CD4-positive, alpha-beta T cell (primary cell): ENCODE data around the gene EFEMP2. TPM values are rescaled to one million over a fixed set of nuclear protein-coding genes. Genes with fewer than 3 reads are reported as not detected.
A peak's percentile ranks its signal among the peaks of the same experiment; 100 is the strongest.

Experiments
- ATAC-seq: fragments of 200-7000 bp; cut with Tn5 transposase; one replicate; pipeline ENCODE4 v1.10.0; 2022; ENCODE audit warnings: mild to moderate bottlenecking; ENCODE audit not compliant: poor library complexity
- CTCF ChIA-PET: fragments of 350-600 bp; sonication (Branson Sonifier 250); formaldehyde crosslinking; loops from one replicate; lab custom pipeline; 2021; ENCODE audit warnings: antibody characterized with exemption, inconsistent platforms; lab: Charles Lee
- POLR2A ChIA-PET: fragments of 350-600 bp; sonication (Branson Sonifier 250); formaldehyde crosslinking; loops from one replicate; lab custom pipeline; 2021; ENCODE audit warnings: antibody characterized with exemption, inconsistent platforms; lab: Charles Lee
- DNase-seq, 14 experiments: peaks; one replicate each; pipeline ENCODE4 v3.0.0-alpha.2; 2013 to 2020; ENCODE audit warnings: mixed read lengths in 2 of 14
- H3K27ac ChIP-seq, 2 donors: one replicate each; pipeline versions ENCODE4 v1.5.1 to v1.7.0; 2013; ENCODE audit warnings: low read length in 2 of 2, low read depth in 1 of 2, mild to moderate bottlenecking in 1 of 2
- H3K27me3 ChIP-seq, 2 experiments: 1 replicate in 1 of 2; 2 replicates in 1 of 2; pipeline versions ENCODE4 v1.6.1 to v1.7.0; 2013; ENCODE audit warnings: low read length in 2 of 2, control low read depth in 1 of 2, mild to moderate bottlenecking in 1 of 2, moderate library complexity in 1 of 2; ENCODE audit not compliant: insufficient read depth in 2 of 2, control insufficient read depth in 1 of 2
- H3K36me3 ChIP-seq: one replicate; pipeline ENCODE4 v1.6.1; 2013; ENCODE audit warnings: low read length, control low read depth; ENCODE audit not compliant: insufficient read depth
- H3K4me1 ChIP-seq: one replicate; pipeline ENCODE4 v1.6.1; 2013; ENCODE audit warnings: low read length, control low read depth; ENCODE audit not compliant: insufficient read depth
- H3K4me3 ChIP-seq: one replicate; pipeline ENCODE4 v1.5.1; 2013; ENCODE audit warnings: mild to moderate bottlenecking, low read length, moderate library complexity
- H3K9me3 ChIP-seq, 2 experiments: 1 replicate in 1 of 2; 2 replicates in 1 of 2; pipeline versions ENCODE4 v1.6.1 to v1.7.0; 2013; ENCODE audit warnings: low read length in 2 of 2, mild to moderate bottlenecking in 2 of 2, control low read depth in 1 of 2, moderate library complexity in 1 of 2; ENCODE audit not compliant: control insufficient read depth in 1 of 2, insufficient read depth in 1 of 2
- H3K27ac Mint-ChIP-seq: one replicate; pipeline ENCODE4 v1.8.0; 2020; ENCODE audit warnings: mixed read lengths
- H3K27me3 Mint-ChIP-seq: one replicate; pipeline ENCODE4 v1.8.0; 2021; ENCODE audit warnings: mixed read lengths
- H3K36me3 Mint-ChIP-seq: one replicate; pipeline ENCODE4 v1.8.0; 2021; ENCODE audit warnings: low read depth, mixed read lengths
- H3K4me1 Mint-ChIP-seq: one replicate; pipeline ENCODE4 v1.8.0; 2021; ENCODE audit warnings: low read depth, mixed read lengths
- H3K4me3 Mint-ChIP-seq: one replicate; pipeline ENCODE4 v1.8.0; 2020; ENCODE audit warnings: mild to moderate bottlenecking, mixed read lengths
- H3K9me3 Mint-ChIP-seq: one replicate; pipeline ENCODE4 v1.8.0; 2020; ENCODE audit warnings: mixed read lengths
- CTCF ChIP-seq: fragments of 200-600 bp; IDR thresholded peaks from one replicate; pipeline ENCODE4 v1.8.0; 2022; ENCODE audit warnings: antibody characterized with exemption, mild to moderate bottlenecking
- intact Hi-C, 2 experiments: fragments of 100-400 bp; cut with DNase I in 1 of 2; cut with micrococcal nuclease in 1 of 2; formaldehyde crosslinking; loops; one replicate each; pipeline versions ENCODE4 v1.15.1 to v1.9.0; 2023 to 2025; cut with DNase I, micrococcal nuclease
- total RNA-seq, 174 experiments: library from RNA in 2 of 174; stranded (reverse) in 2 of 174; gene quantifications; one replicate each; pipeline ENCODE4 v1.2.3 and lab custom pipeline; 2021 to 2026

Gene EFEMP2
- total RNA-seq, 2 experiments from 2014 or later = 5.2 to 5.9 TPM

- ATAC-seq (no peak), DNase-seq (peak in 1 of 14 experiments; percentile 32)
- ChIA-PET POLR2A (interaction anchor here (1.7 to 2.8 kb wide), 2 partner anchors 20 to 38 kb away, joined by 4 to 9 read pairs; partner anchors contain the start of gene CCDC85B), CTCF (no interaction called here)
- no peak overlapping the region for H3K4me3 Mint-ChIP-seq
- H3K4me1 Mint-ChIP-seq = peaks cover 27% of the 10 kb centered on the region
- Histone ChIP-seq H3K4me3 (no peak overlapping the region), H3K36me3 (peaks cover 58% of the 10 kb centered on the region), H3K27me3 (no peaks in the 10 kb centered on the region), H3K4me1 (peaks cover 40% of the 10 kb centered on the region), H3K27ac (no peak overlapping the region), H3K9me3 (peaks cover 7 to 23% of the 10 kb centered on the region in 2 experiments)
- no peaks in the 10 kb centered on the region for H3K27me3 Mint-ChIP-seq
- H3K9me3 Mint-ChIP-seq = no peaks in the 10 kb centered on the region
- peaks cover 56% of the 10 kb centered on the region for H3K36me3 Mint-ChIP-seq
- intact Hi-C loops = loop anchor here in 1 of 2 experiments (10.0 kb wide), 1 partner anchor 432 kb away; the partner anchor contains the start of gene YIF1A
- TF ChIP-seq CTCF = no peak
- H3K27ac Mint-ChIP-seq = no peak overlapping the region
Observed at GRCh38 chr11:65852508-65853245, 19.9 kb downstream of the EFEMP2 start.

DNA sequence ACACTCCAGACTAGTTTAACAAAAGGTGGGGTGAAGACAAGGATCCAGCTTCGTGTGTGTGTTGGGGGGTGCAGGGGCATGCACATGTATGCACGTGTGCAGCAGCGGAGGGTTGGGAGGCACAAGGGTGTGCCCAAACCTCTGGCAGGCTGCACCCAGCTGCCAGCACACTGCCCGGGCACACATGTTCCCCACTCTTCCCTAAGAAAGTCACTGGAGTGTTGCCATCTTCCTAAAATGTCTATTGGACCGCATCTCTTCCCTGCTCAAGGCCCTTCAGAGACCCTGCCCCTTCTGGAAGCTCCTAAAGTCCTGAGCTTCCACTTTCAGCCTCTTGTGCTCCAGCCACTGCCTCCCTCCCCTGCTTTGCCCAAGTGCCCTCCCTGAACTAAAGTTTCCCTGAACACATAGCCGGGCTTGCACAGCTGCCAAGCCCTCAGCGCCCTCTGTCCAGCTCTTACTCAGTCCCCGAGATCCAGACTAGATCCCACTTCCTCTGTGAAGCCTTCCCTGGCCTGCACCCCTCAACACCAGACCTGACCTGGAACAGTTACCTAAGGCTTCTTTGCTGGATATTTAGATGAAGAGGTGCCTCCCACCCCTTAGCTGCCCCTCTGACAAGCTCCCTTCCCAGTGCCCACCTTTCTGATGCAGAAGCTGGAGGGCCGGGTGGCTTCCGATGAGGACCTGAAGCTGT, 20.6 kb downstream of the EFEMP2 start:
- peaks cover 7 to 23% of the 10 kb centered on the region in 2 experiments for H3K9me3 ChIP-seq
- ATAC-seq (no peak), DNase-seq (peak in 1 of 14 experiments; percentile 26)
- peaks cover 40% of the 10 kb centered on the region for H3K4me1 ChIP-seq
- Mint-ChIP-seq H3K27me3 (no peaks in the 10 kb centered on the region), H3K9me3 (no peaks in the 10 kb centered on the region), H3K27ac (no peak overlapping the region), H3K36me3 (peaks cover 56% of the 10 kb centered on the region), H3K4me3 (no peak overlapping the region), H3K4me1 (peaks cover 26% of the 10 kb centered on the region)
- no peak overlapping the region for H3K4me3 ChIP-seq
- intact Hi-C loops = loop anchor here in 1 of 2 experiments (10.0 kb wide), 1 partner anchor 433 kb away; the partner anchor contains the start of gene YIF1A
- no peaks in the 10 kb centered on the region for H3K27me3 ChIP-seq
- POLR2A ChIA-PET = interaction anchor here (1.7 to 2.8 kb wide), 3 partner anchors 8 to 36 kb away, joined by 4 to 9 read pairs (median 9); partner anchors contain the start of genes FIBP and MUS81
- TF ChIP-seq CTCF = no peak
- H3K27ac ChIP-seq = no peak overlapping the region
- CTCF ChIA-PET = interaction anchor here (1.1 kb wide), 1 partner anchor 38 kb away, joined by 3 read pairs; no protein-coding TSS in a partner anchor
- H3K36me3 ChIP-seq = peaks cover 58% of the 10 kb centered on the region

DNA sequence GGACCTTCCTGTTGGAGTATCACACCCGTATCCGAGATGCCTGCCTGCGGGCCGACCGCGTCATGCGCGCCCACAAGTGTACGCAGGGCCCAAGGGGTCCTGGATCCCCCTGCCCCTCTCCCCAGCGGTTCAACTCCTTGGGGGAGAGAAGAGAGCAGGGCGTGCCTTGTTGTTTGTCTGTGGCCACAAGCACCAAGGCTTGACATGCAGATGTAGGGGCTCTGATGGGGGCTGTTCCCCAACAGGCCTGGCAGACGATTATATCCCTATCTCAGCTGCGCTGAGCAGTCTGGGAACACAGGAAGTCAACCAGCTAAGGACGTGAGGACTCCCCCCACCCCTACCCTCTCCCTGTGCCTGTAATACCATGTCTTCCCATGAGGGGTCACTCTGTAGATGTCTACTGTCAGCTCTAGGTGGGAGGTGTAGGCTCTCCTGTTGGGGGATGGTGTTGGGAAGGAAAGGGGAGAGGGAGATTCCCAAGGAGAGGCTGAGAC, 21.5 kb downstream of the EFEMP2 start:
- ChIA-PET POLR2A (interaction anchor here (1.7 to 2.8 kb wide), 4 partner anchors 9 to 37 kb away, joined by 4 to 9 read pairs (median 9); partner anchors contain the start of genes FIBP, MUS81 and SNX32), CTCF (interaction anchor here (1.1 kb wide), 1 partner anchor 37 kb away, joined by 3 read pairs; no protein-coding TSS in a partner anchor)
- H3K27me3 Mint-ChIP-seq = no peaks in the 10 kb centered on the region
- Histone ChIP-seq H3K27ac (no peak overlapping the region), H3K9me3 (peaks cover 7 to 23% of the 10 kb centered on the region in 2 experiments), H3K36me3 (peaks cover 53% of the 10 kb centered on the region), H3K4me3 (no peak overlapping the region), H3K27me3 (no peaks in the 10 kb centered on the region), H3K4me1 (peaks cover 32% of the 10 kb centered on the region)
- TF ChIP-seq CTCF = no peak
- H3K4me1 Mint-ChIP-seq = peaks cover 18% of the 10 kb centered on the region
- DNase-seq (peak in 1 of 14 experiments; percentile 49), ATAC-seq (no peak)
- H3K4me3 Mint-ChIP-seq = no peak overlapping the region
- no peak overlapping the region for H3K27ac Mint-ChIP-seq
- peaks cover 48% of the 10 kb centered on the region for H3K36me3 Mint-ChIP-seq
- intact Hi-C loops = loop anchor here in 1 of 2 experiments (10.0 kb wide), 1 partner anchor 434 kb away; the partner anchor contains the start of gene YIF1A
- no peaks in the 10 kb centered on the region for H3K9me3 Mint-ChIP-seq
